HepG2 (cell line): ENCODE results near the gene ISLR. TPM values are rescaled to one million over a fixed set of nuclear protein-coding genes. Genes with fewer than 3 reads are reported as not detected.

Experiments used
- ATAC-seq: fragments of 200-7000 bp; cut with Tn5 transposase; 3 replicates; pipeline ENCODE4 v1.9.1; 2020; ENCODE audit warnings: mild to moderate bottlenecking, moderate library complexity
- BruUV-seq: library from RNA; stranded (reverse); fragments of 400-500 nt; replicated peaks from 2 replicates; lab custom pipeline; 2021; lab: Mats Ljungman, UMichigan
- CTCF ChIA-PET: fragments of 300-600 bp; formaldehyde crosslinking; extraction: SDS; loops from one replicate; lab custom pipeline; 2021; ENCODE audit warnings: low total read pairs, inconsistent platforms, low intra/inter-chr PET ratio; lab: Yijun Ruan, JAX
- POLR2A ChIA-PET: fragments of 350-600 bp; sonication (Branson Sonifier 250); formaldehyde crosslinking; loops from one replicate; lab custom pipeline; 2020; ENCODE audit warnings: antibody characterized with exemption, inconsistent platforms; lab: Yijun Ruan, JAX
- DNase-seq: peaks from one replicate; pipeline ENCODE4 v3.0.0-alpha.2; 2015; ENCODE audit warnings: low spot score
- FAIRE-seq: peaks from 3 replicates; lab custom pipeline; 2011; peaks lifted over from hg19 to GRCh38; lab: Jason Lieb, UNC
- H2AFZ ChIP-seq: one replicate; pipeline ENCODE4 v1.6.1; 2011; ENCODE audit warnings: low read length, inconsistent platforms
- H3K27ac ChIP-seq: fragments of 300-600 bp; 3 replicates; pipeline ENCODE4 v1.8.0; 2011; ENCODE audit warnings: mixed run types, mild to moderate bottlenecking, mixed read lengths, low read length, inconsistent platforms; ENCODE audit not compliant: insufficient read depth; ENCODE audit errors: extremely low read length
- H3K27me3 ChIP-seq, 2 experiments: fragments of 200-600 bp in 1 of 2; 2 replicates in 1 of 2; 3 replicates in 1 of 2; pipeline versions ENCODE4 v1.6.0 to v1.8.0; 2011; ENCODE audit warnings: low read length in 2 of 2, mild to moderate bottlenecking in 2 of 2, moderate library complexity in 2 of 2, inconsistent platforms in 1 of 2; ENCODE audit not compliant: insufficient read depth in 2 of 2, control insufficient read depth in 1 of 2
- H3K36me3 ChIP-seq, 2 experiments: fragments of 200-600 bp in 1 of 2; replicated peaks in 1 of 2; 2 replicates in 1 of 2; 3 replicates in 1 of 2; pipeline versions ENCODE4 v1.5.1 to v1.8.0; 2011; ENCODE audit warnings: low read length in 2 of 2, inconsistent platforms in 1 of 2; ENCODE audit not compliant: insufficient read depth in 2 of 2, control insufficient read depth in 1 of 2
- H3K4me1 ChIP-seq: 2 replicates; pipeline ENCODE4 v1.5.1; 2012; ENCODE audit warnings: low read length, inconsistent platforms; ENCODE audit not compliant: insufficient read depth
- H3K4me2 ChIP-seq: 2 replicates; pipeline ENCODE4 v1.6.0; 2011; ENCODE audit warnings: low read depth, low read length, inconsistent platforms
- H3K4me3 ChIP-seq, 3 experiments: fragments of 200-600 bp in 1 of 3; sonication (generic), shearing (Covaris generic) in 1 of 3; replicated peaks in 1 of 3; 2 replicates each; pipeline ENCODE4 v1.5.1; 2011 to 2016; ENCODE audit warnings: low read length in 3 of 3, inconsistent platforms in 2 of 3, low read depth in 2 of 3, mild to moderate bottlenecking in 2 of 3, control low read depth in 1 of 3, mixed read lengths in 1 of 3; ENCODE audit not compliant: insufficient read depth in 1 of 3
- H3K79me2 ChIP-seq: one replicate; pipeline ENCODE4 v1.6.1; 2011; ENCODE audit warnings: low read length, inconsistent platforms; ENCODE audit not compliant: insufficient read depth
- H3K9ac ChIP-seq: 2 replicates; pipeline ENCODE4 v1.6.0; 2011; ENCODE audit warnings: mild to moderate bottlenecking, low read depth, low read length, inconsistent platforms; ENCODE audit not compliant: insufficient read depth
- H3K9me3 ChIP-seq: 2 replicates; pipeline ENCODE4 v1.5.1; 2012; ENCODE audit warnings: mild to moderate bottlenecking, low read length
- H4K20me1 ChIP-seq: 2 replicates; pipeline ENCODE4 v1.6.0; 2011; ENCODE audit warnings: inconsistent platforms, mild to moderate bottlenecking, low read length, moderate library complexity; ENCODE audit not compliant: insufficient read depth
- CHCHD3 ChIP-seq: sonication (generic); formaldehyde crosslinking; IDR thresholded peaks from 2 replicates; pipeline ENCODE4 v1.8.0; 2022; ENCODE audit warnings: mild to moderate bottlenecking, missing genetic modification reagents, moderate library complexity
- CTCF ChIP-seq: sonication (generic); formaldehyde crosslinking; IDR thresholded peaks from 2 replicates; pipeline ENCODE4 v1.5.0; 2020; ENCODE audit warnings: mild to moderate bottlenecking, missing genetic modification reagents, moderate library complexity
- DNMT3B ChIP-seq: conservative IDR thresholded peaks from 2 replicates; pipeline ENCODE4 v1.6.1; 2016; ENCODE audit warnings: missing biosample characterization, control low read depth
- EZH2 ChIP-seq: conservative IDR thresholded peaks from 2 replicates; pipeline ENCODE4 v1.6.1; 2012; ENCODE audit warnings: mild to moderate bottlenecking, low read depth, low read length, moderate library complexity
- HHEX ChIP-seq: IDR thresholded peaks from 2 replicates; pipeline ENCODE4 v1.6.1; 2016; ENCODE audit warnings: control low read depth
- HNRNPL ChIP-seq: fragments of 200-400 bp; formaldehyde crosslinking; IDR thresholded peaks from 2 replicates; pipeline ENCODE4 v1.6.1; 2017; ENCODE audit warnings: mild to moderate bottlenecking, low read depth, low read length
- KAT8 ChIP-seq: IDR thresholded peaks from 2 replicates; pipeline ENCODE4 v1.6.1; 2016; ENCODE audit warnings: missing genetic modification reagents, missing compliant biosample characterization
- KLF13 ChIP-seq: sonication (generic); formaldehyde crosslinking; IDR thresholded peaks from 2 replicates; pipeline ENCODE4 v1.4.0; 2020; ENCODE audit warnings: mild to moderate bottlenecking, missing genetic modification reagents
- NCOA1 ChIP-seq: sonication (generic); formaldehyde crosslinking; IDR thresholded peaks from 2 replicates; pipeline ENCODE4 v1.9.0; 2021; ENCODE audit warnings: missing genetic modification reagents
- NR2F6 ChIP-seq, 2 experiments: IDR thresholded peaks; 2 replicates each; pipeline ENCODE4 v1.6.1; 2016; ENCODE audit warnings: antibody characterized with exemption in 1 of 2, mild to moderate bottlenecking in 1 of 2
- ONECUT2 ChIP-seq: sonication (generic); formaldehyde crosslinking; IDR thresholded peaks from 2 replicates; pipeline ENCODE4 v1.4.0; 2020; ENCODE audit warnings: missing genetic modification reagents
- ZBTB33 ChIP-seq: sonication (generic); formaldehyde crosslinking; IDR thresholded peaks from 2 replicates; pipeline ENCODE4 v1.4.0; 2020; ENCODE audit warnings: missing genetic modification reagents
- ZNF143 ChIP-seq: sonication (generic); formaldehyde crosslinking; IDR thresholded peaks from 2 replicates; pipeline ENCODE4 v1.4.0; 2020; ENCODE audit warnings: missing genetic modification reagents
- WGBS: methylation state at CpG from one replicate; pipeline ENCODE4 v1.1.6; 2017; ENCODE audit warnings: low lambda C conversion rate; 5-methylcytosine and 5-hydroxymethylcytosine counted together
- in situ Hi-C: cut with HindIII; loops from 2 replicates; pipeline ENCODE4 v1.10.0; 2017; ENCODE audit warnings: low pct_unique_long_range_greater_than_20kb; ENCODE audit not compliant: extremely low pct_ligation_motif_present
- intact Hi-C: fragments of 100-400 bp; cut with micrococcal nuclease; formaldehyde crosslinking; loops from one replicate; pipeline ENCODE4 v1.10.0; 2022; ENCODE audit not compliant: unreplicated experiment
- polyA plus RNA-seq, 8 experiments: library from polyadenylated mRNA; depleted of rRNA in 3 of 8; stranded (reverse) in 7 of 8; unstranded in 1 of 8; fragments of >200 nt; fragmentation: Illumina TruSeq in 4 of 8; extraction: Trizol in 4 of 8; gene quantifications; 2 replicates each; pipeline versions ENCODE4 v1.2.1 to v1.2.3, GENCODE V29; 2011 to 2016; ENCODE audit warnings: low read depth in 4 of 8, missing spikeins in 1 of 8, mixed read lengths in 1 of 8; ENCODE audit not compliant: insufficient read depth in 1 of 8
- total RNA-seq, 5 experiments: library from RNA; depleted of rRNA; stranded (reverse); fragments of >200 nt; fragmentation: Illumina TruSeq; extraction: Trizol; gene quantifications; 2 replicates each; pipeline ENCODE4 v1.2.3, GENCODE V29; 2016; ENCODE audit warnings: low read depth in 1 of 5

ISLR gene
- total and polyA plus RNA-seq, 2 of the 13 experiments (the other 11 are each of a cell fraction or from before 2014, with no cell fraction given) = not detected

- Histone ChIP-seq H4K20me1 (0 out of 2 replicates have a peak, but pooled peaks cover 3% of the 10 kb centered on the region), H3K9ac (no peak overlapping the region), H2AFZ (no peak overlapping the region), H3K36me3 (no peaks in the 10 kb centered on the region), H3K79me2 (no peaks in the 10 kb centered on the region), H3K27me3 (peaks cover 18 to 59% of the 10 kb centered on the region in 2 experiments), H3K4me1 (no peaks in the 10 kb centered on the region), H3K9me3 (no peaks in the 10 kb centered on the region), H3K4me3 (no peak overlapping the region), H3K4me2 (no peak overlapping the region), H3K27ac (no peak overlapping the region)
- no peak for TF ChIP-seq ZNF143 (CRISPR knock-in tag)
- no peak for TF ChIP-seq CHCHD3 (CRISPR knock-in tag)
- no peak for ATAC-seq
- ChIA-PET POLR2A (no interaction called here), CTCF (no interaction called here)
- WGBS = 71% methylated on average over 32 of the region's 71 CpGs
- intact Hi-C loops (no loop called here), in situ Hi-C loops (no loop called here)
- FAIRE-seq = no peak
- DNase-seq = no peak
- no TSS peak for BruUV-seq
Observed at GRCh38 chr15:74133694-74134386, 39.7 kb upstream of the ISLR start.

GRCh38 chr15:74134387-74135027 is 39.0 kb upstream of the ISLR start:
- no peaks in the 10 kb centered on the region for H3K4me1 ChIP-seq
- no peak overlapping the region for H3K9ac ChIP-seq
- POLR2A ChIA-PET = no interaction called here
- 0 out of 2 replicates have a peak, but pooled peaks cover 3% of the 10 kb centered on the region for H4K20me1 ChIP-seq
- ATAC-seq (peak; percentile 73), DNase-seq (no peak), FAIRE-seq (no peak)
- CTCF ChIA-PET = no interaction called here
- no peaks in the 10 kb centered on the region for H3K79me2 ChIP-seq
- no peak overlapping the region for H3K4me3 ChIP-seq
- no peaks in the 10 kb centered on the region for H3K9me3 ChIP-seq
- H3K27ac ChIP-seq = no peak overlapping the region
- 33% methylated on average over 21 of the region's 53 CpGs for WGBS
- in situ Hi-C loops (no loop called here), intact Hi-C loops (no loop called here)
- H3K27me3 ChIP-seq = peaks cover 18 to 52% of the 10 kb centered on the region in 2 experiments
- H3K36me3 ChIP-seq = no peaks in the 10 kb centered on the region
- no peak overlapping the region for H2AFZ ChIP-seq
- no peak overlapping the region for H3K4me2 ChIP-seq
- BruUV-seq = no TSS peak
- TF ChIP-seq ZBTB33 (peak; percentile 36; the same call in 1 of the 2 replicates), DNMT3B (CRISPR knock-in tag) (no peak), NCOA1 (CRISPR knock-in tag) (no peak), NR2F6 (IDR thresholded peaks at IDR 0.05) (no peak), NR2F6 (CRISPR knock-in tag; IDR thresholded peaks at IDR 0.05) (no peak), KAT8 (CRISPR knock-in tag) (no peak), CTCF (CRISPR knock-in tag) (peak; percentile 59), HNRNPL (peak; percentile 66; the same call in 1 of the 2 replicates), KLF13 (CRISPR knock-in tag) (no peak), EZH2 (no peak), ONECUT2 (CRISPR knock-in tag) (no peak), HHEX (CRISPR knock-in tag) (no peak)
